ENCODE results near the gene ZNF784. TPM values are rescaled to one million over a fixed set of nuclear protein-coding genes. Genes with fewer than 3 reads are reported as not detected.
A peak's percentile ranks its signal among the peaks of the same experiment; 100 is the strongest.

The ZNF784 gene
- total and polyA plus RNA-seq, 9 of the 15 experiments (the other 6 are each of a cell fraction or from before 2014, with no cell fraction given): 0.14 to 6.1 (median 2.1) TPM

DNA sequence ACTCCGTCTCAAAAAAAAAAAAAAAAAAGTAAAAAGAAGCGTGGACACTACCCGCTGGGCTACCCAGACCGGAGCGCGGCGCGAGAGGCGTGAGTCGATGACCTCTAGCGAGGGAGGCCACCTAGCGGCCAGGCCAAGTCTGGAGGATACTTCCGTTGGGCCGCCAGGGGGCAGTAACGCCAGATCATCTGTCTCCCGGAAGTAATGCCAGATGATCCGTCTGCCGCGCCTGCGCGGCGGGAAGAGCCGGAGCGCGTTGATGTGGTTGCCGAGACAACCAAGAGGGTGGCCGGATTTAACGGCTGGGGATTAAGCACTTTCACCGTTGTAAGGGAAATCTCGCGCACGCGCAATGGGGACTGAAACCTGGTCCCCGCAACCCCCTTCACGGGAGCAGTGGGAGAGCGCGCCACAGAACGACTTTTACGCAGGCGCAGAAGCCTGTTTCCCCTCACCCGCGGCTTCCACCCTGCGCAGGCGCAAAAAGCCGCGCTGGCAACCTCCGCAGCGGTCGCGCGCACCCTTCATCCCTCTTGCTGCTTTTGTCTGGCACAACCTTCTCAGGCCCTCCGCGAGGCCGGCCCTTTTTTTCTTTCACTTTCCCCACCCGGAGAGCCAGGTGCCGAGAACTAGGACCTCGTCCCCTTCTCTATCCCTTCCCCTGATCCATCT lies 29.4 kb upstream of the ZNF784 start (continued):
- TF ChIP-seq KLF1 (tag; IDR thresholded peaks at IDR 0.05): peak; percentile 71
- no peak for TF ChIP-seq PHTF2 (CRISPR knock-in tag; IDR thresholded peaks at IDR 0.05)
- no peak for TF ChIP-seq CHD1 (IDR thresholded peaks at IDR 0.05; ENCODE audit: low read length)
- TF ChIP-seq, protein P1, sequence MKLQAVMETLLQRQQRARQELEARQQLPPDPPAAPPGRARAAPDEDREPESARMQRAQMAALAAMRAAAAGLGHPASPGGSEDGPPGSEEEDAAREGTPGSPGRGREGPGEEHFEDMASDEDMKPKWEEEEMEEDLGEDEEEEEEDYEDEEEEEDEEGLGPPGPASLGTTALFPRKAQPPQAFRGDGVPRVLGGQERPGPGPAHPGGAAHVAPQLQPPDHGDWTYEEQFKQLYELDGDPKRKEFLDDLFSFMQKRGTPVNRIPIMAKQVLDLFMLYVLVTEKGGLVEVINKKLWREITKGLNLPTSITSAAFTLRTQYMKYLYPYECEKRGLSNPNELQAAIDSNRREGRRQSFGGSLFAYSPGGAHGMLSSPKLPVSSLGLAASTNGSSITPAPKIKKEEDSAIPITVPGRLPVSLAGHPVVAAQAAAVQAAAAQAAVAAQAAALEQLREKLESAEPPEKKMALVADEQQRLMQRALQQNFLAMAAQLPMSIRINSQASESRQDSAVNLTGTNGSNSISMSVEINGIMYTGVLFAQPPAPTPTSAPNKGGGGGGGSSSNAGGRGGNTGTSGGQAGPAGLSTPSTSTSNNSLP (IDR thresholded peaks at IDR 0.05; ENCODE audit: borderline replicate concordance, low read depth, low read length): no peak
- no peak for TF ChIP-seq NFYB (IDR thresholded peaks at IDR 0.05; ENCODE audit: extremely low read depth, insufficient read length)
- no peak for TF ChIP-seq ZNF23 (CRISPR knock-in tag; IDR thresholded peaks at IDR 0.05)
- TF ChIP-seq, protein P2, sequence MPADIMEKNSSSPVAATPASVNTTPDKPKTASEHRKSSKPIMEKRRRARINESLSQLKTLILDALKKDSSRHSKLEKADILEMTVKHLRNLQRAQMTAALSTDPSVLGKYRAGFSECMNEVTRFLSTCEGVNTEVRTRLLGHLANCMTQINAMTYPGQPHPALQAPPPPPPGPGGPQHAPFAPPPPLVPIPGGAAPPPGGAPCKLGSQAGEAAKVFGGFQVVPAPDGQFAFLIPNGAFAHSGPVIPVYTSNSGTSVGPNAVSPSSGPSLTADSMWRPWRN (IDR thresholded peaks at IDR 0.05; ENCODE audit: low read depth): no peak
- TF ChIP-seq KLF6 (CRISPR knock-in tag; IDR thresholded peaks at IDR 0.05; ENCODE audit: borderline replicate concordance): no peak
- no peak for TF ChIP-seq NELFE (IDR thresholded peaks at IDR 0.05; ENCODE audit: insufficient read depth, insufficient read length)
- TF ChIP-seq SMARCC2 (IDR thresholded peaks at IDR 0.05; ENCODE audit: low read depth): no peak
- TF ChIP-seq, protein P3, sequence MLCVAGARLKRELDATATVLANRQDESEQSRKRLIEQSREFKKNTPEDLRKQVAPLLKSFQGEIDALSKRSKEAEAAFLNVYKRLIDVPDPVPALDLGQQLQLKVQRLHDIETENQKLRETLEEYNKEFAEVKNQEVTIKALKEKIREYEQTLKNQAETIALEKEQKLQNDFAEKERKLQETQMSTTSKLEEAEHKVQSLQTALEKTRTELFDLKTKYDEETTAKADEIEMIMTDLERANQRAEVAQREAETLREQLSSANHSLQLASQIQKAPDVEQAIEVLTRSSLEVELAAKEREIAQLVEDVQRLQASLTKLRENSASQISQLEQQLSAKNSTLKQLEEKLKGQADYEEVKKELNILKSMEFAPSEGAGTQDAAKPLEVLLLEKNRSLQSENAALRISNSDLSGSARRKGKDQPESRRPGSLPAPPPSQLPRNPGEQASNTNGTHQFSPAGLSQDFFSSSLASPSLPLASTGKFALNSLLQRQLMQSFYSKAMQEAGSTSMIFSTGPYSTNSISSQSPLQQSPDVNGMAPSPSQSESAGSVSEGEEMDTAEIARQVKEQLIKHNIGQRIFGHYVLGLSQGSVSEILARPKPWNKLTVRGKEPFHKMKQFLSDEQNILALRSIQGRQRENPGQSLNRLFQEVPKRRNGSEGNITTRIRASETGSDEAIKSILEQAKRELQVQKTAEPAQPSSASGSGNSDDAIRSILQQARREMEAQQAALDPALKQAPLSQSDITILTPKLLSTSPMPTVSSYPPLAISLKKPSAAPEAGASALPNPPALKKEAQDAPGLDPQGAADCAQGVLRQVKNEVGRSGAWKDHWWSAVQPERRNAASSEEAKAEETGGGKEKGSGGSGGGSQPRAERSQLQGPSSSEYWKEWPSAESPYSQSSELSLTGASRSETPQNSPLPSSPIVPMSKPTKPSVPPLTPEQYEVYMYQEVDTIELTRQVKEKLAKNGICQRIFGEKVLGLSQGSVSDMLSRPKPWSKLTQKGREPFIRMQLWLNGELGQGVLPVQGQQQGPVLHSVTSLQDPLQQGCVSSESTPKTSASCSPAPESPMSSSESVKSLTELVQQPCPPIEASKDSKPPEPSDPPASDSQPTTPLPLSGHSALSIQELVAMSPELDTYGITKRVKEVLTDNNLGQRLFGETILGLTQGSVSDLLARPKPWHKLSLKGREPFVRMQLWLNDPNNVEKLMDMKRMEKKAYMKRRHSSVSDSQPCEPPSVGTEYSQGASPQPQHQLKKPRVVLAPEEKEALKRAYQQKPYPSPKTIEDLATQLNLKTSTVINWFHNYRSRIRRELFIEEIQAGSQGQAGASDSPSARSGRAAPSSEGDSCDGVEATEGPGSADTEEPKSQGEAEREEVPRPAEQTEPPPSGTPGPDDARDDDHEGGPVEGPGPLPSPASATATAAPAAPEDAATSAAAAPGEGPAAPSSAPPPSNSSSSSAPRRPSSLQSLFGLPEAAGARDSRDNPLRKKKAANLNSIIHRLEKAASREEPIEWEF (CRISPR knock-in tag; IDR thresholded peaks at IDR 0.05): no peak
- no peak; the same call in 1 of the 2 replicates for TF ChIP-seq HLTF (IDR thresholded peaks at IDR 0.05)
- peak; percentile 88 for TF ChIP-seq SMAD4 (CRISPR knock-in tag; conservative IDR thresholded peaks at IDR 0.05)
- no peak for TF ChIP-seq ATF1 (CRISPR knock-in tag; IDR thresholded peaks at IDR 0.05)
- TF ChIP-seq ATF1 (tag; IDR thresholded peaks at IDR 0.05): peak; percentile 83
- TF ChIP-seq RUNX1 (IDR thresholded peaks at IDR 0.05; ENCODE audit: low read depth): no peak
- TF ChIP-seq, protein P4, sequence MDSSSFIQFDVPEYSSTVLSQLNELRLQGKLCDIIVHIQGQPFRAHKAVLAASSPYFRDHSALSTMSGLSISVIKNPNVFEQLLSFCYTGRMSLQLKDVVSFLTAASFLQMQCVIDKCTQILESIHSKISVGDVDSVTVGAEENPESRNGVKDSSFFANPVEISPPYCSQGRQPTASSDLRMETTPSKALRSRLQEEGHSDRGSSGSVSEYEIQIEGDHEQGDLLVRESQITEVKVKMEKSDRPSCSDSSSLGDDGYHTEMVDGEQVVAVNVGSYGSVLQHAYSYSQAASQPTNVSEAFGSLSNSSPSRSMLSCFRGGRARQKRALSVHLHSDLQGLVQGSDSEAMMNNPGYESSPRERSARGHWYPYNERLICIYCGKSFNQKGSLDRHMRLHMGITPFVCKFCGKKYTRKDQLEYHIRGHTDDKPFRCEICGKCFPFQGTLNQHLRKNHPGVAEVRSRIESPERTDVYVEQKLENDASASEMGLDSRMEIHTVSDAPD (CRISPR knock-in tag; IDR thresholded peaks at IDR 0.05): no peak
- peak; percentile 8; the same call in 1 of the 2 replicates for TF ChIP-seq ZSCAN29 (IDR thresholded peaks at IDR 0.05)
- no peak for TF ChIP-seq MCM2 (IDR thresholded peaks at IDR 0.05; ENCODE audit: low read depth)
- no peak for TF ChIP-seq HDAC6 (IDR thresholded peaks at IDR 0.05; ENCODE audit: low read depth, low read length)
- TF ChIP-seq CEBPB (tag; IDR thresholded peaks at IDR 0.05): no peak
- peak; percentile 92 for TF ChIP-seq RB1 (IDR thresholded peaks at IDR 0.05; ENCODE audit: low read depth)

All from K562 (cell line).